Parathyroid adenoma (tissue), 2 donors: ENCODE data around the gene MAPK13.
A peak's percentile ranks its signal among the peaks of the same experiment; 100 is the strongest.
"Not testable (repeated sequence)": the region's sequence is repeated elsewhere in the genome, so short reads cannot be mapped to it uniquely, and the experiment has no call there.

Source experiments
- H2AFZ ChIP-seq: fragments of 300-600 bp; sonication (generic); one replicate; pipeline ENCODE4 v1.7.0; 2017; ENCODE audit warnings: antibody characterized with exemption, mild to moderate bottlenecking
- H3K27ac ChIP-seq: fragments of 300-600 bp; sonication (generic); one replicate; pipeline ENCODE4 v1.7.0; 2017
- H3K27me3 ChIP-seq: fragments of 300-600 bp; sonication (generic); one replicate; pipeline ENCODE4 v1.7.0; 2017; ENCODE audit warnings: low read length; ENCODE audit not compliant: control insufficient read depth, insufficient read depth
- H3K36me3 ChIP-seq: fragments of 300-600 bp; sonication (generic); one replicate; pipeline ENCODE4 v1.7.0; 2017; ENCODE audit warnings: low read length; ENCODE audit not compliant: control insufficient read depth, insufficient read depth
- H3K4me1 ChIP-seq: fragments of 300-600 bp; sonication (generic); one replicate; pipeline ENCODE4 v1.7.0; 2017; ENCODE audit warnings: control low read depth
- H3K4me2 ChIP-seq: fragments of 300-600 bp; sonication (generic); one replicate; pipeline ENCODE4 v1.7.0; 2017; ENCODE audit warnings: low read length
- H3K4me3 ChIP-seq: fragments of 300-600 bp; sonication (generic); one replicate; pipeline ENCODE4 v1.7.0; 2017; ENCODE audit warnings: low read depth, low read length
- H3K79me2 ChIP-seq: fragments of 300-600 bp; sonication (generic); one replicate; pipeline ENCODE4 v1.7.0; 2017; ENCODE audit warnings: control low read depth
- H3K9ac ChIP-seq: fragments of 300-600 bp; sonication (generic); one replicate; pipeline ENCODE4 v1.7.0; 2017; ENCODE audit warnings: mild to moderate bottlenecking
- H3K9me3 ChIP-seq: fragments of 300-600 bp; sonication (generic); one replicate; pipeline ENCODE4 v1.7.0; 2017; ENCODE audit warnings: low read length; ENCODE audit not compliant: control insufficient read depth
- TF ChIP-seq, protein P1 (sequence below): fragments of 300-600 bp; sonication (generic); IDR thresholded peaks from one replicate; pipeline ENCODE4 v1.7.0; 2017; ENCODE audit warnings: antibody characterized with exemption, mild to moderate bottlenecking
- donor health status: primary hyperparathyroidism.

The MAPK13 gene

DNA sequence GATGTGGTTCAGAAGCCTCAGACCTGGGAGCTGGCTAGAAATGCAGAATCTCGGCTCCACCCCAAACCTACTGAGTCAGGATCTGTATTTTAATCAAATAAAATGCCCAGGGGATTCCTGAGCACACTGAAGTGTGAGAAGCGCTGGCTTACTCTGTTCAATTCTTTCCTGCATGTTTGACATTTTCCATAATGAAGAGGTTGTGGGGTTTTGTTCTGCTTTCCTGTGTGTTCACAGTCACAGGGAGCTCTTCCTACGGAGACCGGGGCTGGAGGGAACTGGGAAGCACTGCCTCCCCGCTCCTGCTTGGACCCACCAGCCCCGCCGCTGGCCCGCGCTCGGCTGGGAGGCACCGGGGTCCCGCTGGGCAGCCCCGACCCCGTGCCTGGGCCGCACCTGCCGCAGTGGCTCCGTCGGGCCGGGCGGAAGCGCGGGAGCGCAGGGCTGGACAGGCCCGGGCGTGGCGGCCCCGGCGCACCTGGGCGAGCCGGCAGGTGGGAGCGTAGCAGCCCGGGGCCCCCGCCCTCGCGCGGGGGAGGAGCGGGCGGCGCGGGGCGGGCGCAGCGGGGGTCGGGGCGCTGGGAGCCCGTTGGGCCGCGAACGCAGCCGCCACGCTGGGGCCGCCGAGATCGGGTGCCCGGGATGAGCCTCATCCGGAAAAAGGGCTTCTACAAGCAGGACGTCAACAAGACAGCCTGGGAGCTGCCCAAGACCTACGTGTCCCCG, at the start of gene MAPK13:
MAPK13 (plus strand) TSS at position 573 of the 726 bp plus-strand sequence; CDS start at position 643, 70 bp downstream.
- peak within 1 kb of the TSS; percentile 98 for H3K27ac ChIP-seq

DNA sequence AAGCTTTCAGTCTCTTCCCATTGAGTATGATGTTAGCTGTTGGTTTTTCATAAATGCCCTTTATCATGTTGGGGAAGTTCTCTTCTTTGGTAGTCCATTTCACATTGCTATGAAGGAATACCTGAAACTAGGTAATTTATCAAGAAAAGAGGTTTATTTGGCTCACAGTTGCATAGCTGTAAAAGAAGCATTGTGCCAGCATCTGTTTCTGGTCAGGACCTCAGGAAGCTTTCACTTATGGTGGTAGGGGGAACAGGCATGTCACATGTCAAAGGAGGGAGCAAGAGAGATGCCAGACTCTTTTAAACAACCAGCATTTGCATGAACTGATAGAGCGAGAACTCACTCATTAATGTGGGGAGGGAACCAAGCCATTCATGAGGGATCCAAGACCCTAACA, 48.0 kb upstream of the MAPK13 start:
- Histone ChIP-seq H3K9ac (no peak overlapping the region), H3K4me3 (no peak overlapping the region), H3K36me3 (no peaks in the 10 kb centered on the region), H3K27me3 (no peaks in the 10 kb centered on the region), H2AFZ (no peak overlapping the region), H3K27ac (no peak overlapping the region), H3K4me2 (no peak overlapping the region), H3K9me3 (no peaks in the 10 kb centered on the region), H3K79me2 (peaks cover 2% of the 10 kb centered on the region), H3K4me1 (no peaks in the 10 kb centered on the region)
- TF ChIP-seq, protein P1, sequence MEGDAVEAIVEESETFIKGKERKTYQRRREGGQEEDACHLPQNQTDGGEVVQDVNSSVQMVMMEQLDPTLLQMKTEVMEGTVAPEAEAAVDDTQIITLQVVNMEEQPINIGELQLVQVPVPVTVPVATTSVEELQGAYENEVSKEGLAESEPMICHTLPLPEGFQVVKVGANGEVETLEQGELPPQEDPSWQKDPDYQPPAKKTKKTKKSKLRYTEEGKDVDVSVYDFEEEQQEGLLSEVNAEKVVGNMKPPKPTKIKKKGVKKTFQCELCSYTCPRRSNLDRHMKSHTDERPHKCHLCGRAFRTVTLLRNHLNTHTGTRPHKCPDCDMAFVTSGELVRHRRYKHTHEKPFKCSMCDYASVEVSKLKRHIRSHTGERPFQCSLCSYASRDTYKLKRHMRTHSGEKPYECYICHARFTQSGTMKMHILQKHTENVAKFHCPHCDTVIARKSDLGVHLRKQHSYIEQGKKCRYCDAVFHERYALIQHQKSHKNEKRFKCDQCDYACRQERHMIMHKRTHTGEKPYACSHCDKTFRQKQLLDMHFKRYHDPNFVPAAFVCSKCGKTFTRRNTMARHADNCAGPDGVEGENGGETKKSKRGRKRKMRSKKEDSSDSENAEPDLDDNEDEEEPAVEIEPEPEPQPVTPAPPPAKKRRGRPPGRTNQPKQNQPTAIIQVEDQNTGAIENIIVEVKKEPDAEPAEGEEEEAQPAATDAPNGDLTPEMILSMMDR: no peak

More for the DNA sequence above, at the start of gene MAPK13:
- Histone ChIP-seq H3K36me3 (no peaks in the 10 kb centered on the region), H3K9ac (peak within 1 kb of the TSS; percentile 71), H3K4me1 (peaks cover 25% of the 10 kb centered on the region), H3K27me3 (no peaks in the 10 kb centered on the region), H3K4me2 (peak within 1 kb of the TSS; percentile 83), H3K4me3 (peak within 1 kb of the TSS; percentile 75), H3K79me2 (peaks cover 8% of the 10 kb centered on the region), H3K9me3 (no peaks in the 10 kb centered on the region), H2AFZ (peak within 1 kb of the TSS; percentile 96)
- TF ChIP-seq, protein P1: no peak

DNA sequence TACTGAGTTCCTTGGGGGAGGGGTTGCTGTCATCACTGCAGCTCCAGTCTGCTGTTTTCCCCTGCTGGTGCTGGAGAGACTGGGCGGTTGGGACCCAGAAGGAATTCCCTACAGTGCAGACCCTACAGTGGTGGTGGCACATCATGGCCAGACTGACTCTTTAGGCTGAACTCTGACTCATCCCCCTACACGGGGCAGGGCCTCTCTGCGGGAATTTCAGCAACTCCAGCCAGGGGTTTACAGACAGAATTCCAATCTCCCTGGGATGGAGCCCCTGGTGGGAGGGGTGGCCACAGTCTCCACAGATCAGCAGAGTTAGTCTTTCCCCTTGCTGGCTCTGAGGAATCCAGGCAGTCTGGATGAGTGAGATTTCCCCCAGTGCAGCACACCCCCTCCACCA, 46.9 kb upstream of the MAPK13 start:
- Histone ChIP-seq H3K79me2 (peaks cover 2% of the 10 kb centered on the region), H3K27ac (no peak overlapping the region), H3K27me3 (no peaks in the 10 kb centered on the region), H3K36me3 (no peaks in the 10 kb centered on the region), H2AFZ (no peak overlapping the region), H3K4me1 (no peaks in the 10 kb centered on the region), H3K9ac (no peak overlapping the region), H3K9me3 (no peaks in the 10 kb centered on the region), H3K4me2 (no peak overlapping the region), H3K4me3 (no peak overlapping the region)
- TF ChIP-seq, protein P1: no peak

DNA sequence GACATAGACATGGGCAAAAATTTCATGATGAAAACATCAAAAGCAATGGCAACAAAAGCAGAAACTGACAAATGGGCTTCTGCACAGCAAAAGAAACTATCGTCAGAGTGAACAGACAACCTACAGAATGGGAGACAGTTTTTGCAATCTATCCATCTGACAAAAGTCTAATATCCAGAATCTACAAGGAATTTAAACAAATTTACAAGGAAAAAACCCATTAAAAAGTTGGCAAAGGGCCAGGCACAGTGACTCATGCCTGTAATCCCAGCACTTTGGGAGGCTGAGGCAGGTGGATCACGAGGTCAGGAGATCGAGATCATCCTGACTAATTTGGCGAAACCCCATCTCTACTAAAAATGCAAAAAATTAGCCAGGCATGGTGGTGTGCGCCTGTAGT, 42.1 kb upstream of the MAPK13 start:
- H2AFZ ChIP-seq, H3K9me3 ChIP-seq, H3K4me2 ChIP-seq, H3K79me2 ChIP-seq, H3K27me3 ChIP-seq, H3K36me3 ChIP-seq, H3K27ac ChIP-seq, H3K4me1 ChIP-seq, H3K4me3 ChIP-seq, H3K9ac ChIP-seq: not testable (repeated sequence)

DNA sequence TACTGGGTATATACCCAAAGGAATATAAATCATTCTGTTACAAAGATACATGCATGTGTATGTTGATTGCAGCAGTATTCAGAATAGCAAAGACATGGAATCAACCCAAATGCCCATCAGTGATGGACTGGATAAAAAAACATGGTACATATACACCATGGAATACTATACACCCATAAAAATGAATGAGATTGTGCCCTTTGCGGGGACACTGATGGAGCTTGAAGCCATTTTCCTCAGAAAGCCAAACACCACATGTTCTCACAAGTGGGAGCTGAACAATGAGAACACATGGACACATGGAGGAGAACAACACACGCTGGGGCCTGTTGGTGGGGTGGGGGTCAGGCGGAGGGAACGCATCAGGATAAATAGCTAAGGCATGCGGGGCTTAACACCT, 41.3 kb upstream of the MAPK13 start:
- H3K4me1 ChIP-seq: no peaks in the 10 kb centered on the region

More for the DNA sequence above, 41.3 kb upstream of the MAPK13 start:
- H3K36me3 ChIP-seq: no peaks in the 10 kb centered on the region
- no peaks in the 10 kb centered on the region for H3K9me3 ChIP-seq
- TF ChIP-seq, protein P1: no peak
- no peak overlapping the region for H3K9ac ChIP-seq
- H3K4me2 ChIP-seq: no peak overlapping the region
- H3K27ac ChIP-seq: no peak overlapping the region
- no peak overlapping the region for H3K4me3 ChIP-seq
- no peaks in the 10 kb centered on the region for H3K27me3 ChIP-seq
- H2AFZ ChIP-seq: no peak overlapping the region
- H3K79me2 ChIP-seq: no peaks in the 10 kb centered on the region
